Measurements from ENCODE around the gene CLDN7. TPM values are rescaled to one million over a fixed set of nuclear protein-coding genes. Genes with fewer than 3 reads are reported as not detected.

The CLDN7 gene
- total RNA-seq, 1 donor from 2014 or later = 200 TPM

DNA sequence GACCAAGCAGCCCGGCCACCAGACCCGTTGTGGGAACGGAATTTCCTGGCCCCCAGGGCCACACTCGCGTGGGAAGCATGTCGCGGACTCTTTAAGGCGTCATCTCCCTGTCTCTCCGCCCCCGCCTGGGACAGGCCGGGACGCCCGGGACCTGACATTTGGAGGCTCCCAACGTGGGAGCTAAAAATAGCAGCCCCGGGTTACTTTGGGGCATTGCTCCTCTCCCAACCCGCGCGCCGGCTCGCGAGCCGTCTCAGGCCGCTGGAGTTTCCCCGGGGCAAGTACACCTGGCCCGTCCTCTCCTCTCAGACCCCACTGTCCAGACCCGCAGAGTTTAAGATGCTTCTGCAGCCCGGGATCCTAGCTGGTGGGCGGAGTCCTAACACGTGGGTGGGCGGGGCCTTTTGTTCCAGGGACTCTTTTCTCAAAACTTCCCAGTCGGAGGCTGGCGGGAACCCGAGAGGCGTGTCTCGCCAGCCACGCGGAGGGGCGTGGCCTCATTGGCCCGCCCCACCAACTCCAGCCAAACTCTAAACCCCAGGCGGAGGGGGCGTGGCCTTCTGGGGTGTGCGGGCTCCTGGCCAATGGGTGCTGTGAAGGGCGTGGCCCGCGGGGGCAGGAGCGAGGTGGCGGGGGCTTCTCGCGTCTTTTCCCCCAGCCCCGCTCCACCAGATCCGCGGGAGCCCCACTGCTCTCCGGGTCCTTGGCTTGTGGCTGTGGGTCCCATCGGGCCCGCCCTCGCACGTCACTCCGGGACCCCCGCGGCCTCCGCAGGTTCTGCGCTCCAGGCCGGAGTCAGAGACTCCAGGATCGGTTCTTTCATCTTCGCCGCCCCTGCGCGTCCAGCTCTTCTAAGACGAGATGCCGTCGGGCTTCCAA, 19.0 kb upstream of the CLDN7 start, which contains the start of gene SLC2A4:
Gene SLC2A4 (plus strand): TSS at position 645 of the 879 bp plus-strand sequence. CDS start 217 bp downstream, at position 862.
- peak within 1 kb of the TSS; percentile 54 for H3K4me3 ChIP-seq (ENCODE audit: low read depth, low read length)
- no peak for DNase-seq (ENCODE audit: low read depth)
- no peak for TF ChIP-seq CTCF (conservative IDR thresholded peaks at IDR 0.05; ENCODE audit: low read depth, low read length)

- no peak for DNase-seq (ENCODE audit: low read depth)
- peak overlapping the region; percentile 54 for H3K4me3 ChIP-seq (ENCODE audit: low read depth, low read length)
- TF ChIP-seq CTCF (conservative IDR thresholded peaks at IDR 0.05; ENCODE audit: low read depth, low read length) = peak; percentile 94
These were observed 18.3 kb upstream of the CLDN7 start for GRCh38 chr17:7280519-7281073.

GRCh38 chr17:7279448-7279847, 17.2 kb upstream of the CLDN7 start:
- H3K4me3 ChIP-seq (ENCODE audit: low read depth, low read length) = no peak overlapping the region
- no peak for TF ChIP-seq CTCF (conservative IDR thresholded peaks at IDR 0.05; ENCODE audit: low read depth, low read length)

DNA sequence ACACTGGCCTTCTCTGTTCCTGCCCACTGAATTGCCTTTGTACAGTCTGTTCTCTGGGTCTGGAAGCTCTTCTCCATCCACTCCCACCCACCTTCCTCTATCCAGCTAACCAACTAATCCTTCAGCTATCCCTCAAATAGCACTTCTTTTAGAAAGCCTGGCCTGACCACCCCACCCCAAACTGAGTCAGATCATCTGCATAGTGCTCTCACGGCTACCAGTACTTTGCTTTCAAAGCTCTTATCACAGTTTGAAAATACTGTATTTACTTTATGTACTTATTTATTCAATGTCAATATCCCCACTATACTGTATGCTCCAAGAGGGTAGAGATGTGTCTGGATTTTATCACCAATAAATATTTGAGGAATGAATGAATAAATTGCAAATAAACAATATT, 4.5 kb upstream of the CLDN7 start:
- no peak for DNase-seq (ENCODE audit: low read depth)
- TF ChIP-seq CTCF (conservative IDR thresholded peaks at IDR 0.05; ENCODE audit: low read depth, low read length) = no peak
- no peak overlapping the region for H3K4me3 ChIP-seq (ENCODE audit: low read depth, low read length)

More at GRCh38 chr17:7279448-7279847, 17.2 kb upstream of the CLDN7 start:
- DNase-seq (ENCODE audit: low read depth) = no peak

- TF ChIP-seq CTCF (conservative IDR thresholded peaks at IDR 0.05; ENCODE audit: low read depth, low read length) = no peak
- DNase-seq (ENCODE audit: low read depth) = no peak
- no peak overlapping the region for H3K4me3 ChIP-seq (ENCODE audit: low read depth, low read length)
These were observed 1.5 kb upstream of the CLDN7 start for GRCh38 chr17:7263801-7264078.

DNA sequence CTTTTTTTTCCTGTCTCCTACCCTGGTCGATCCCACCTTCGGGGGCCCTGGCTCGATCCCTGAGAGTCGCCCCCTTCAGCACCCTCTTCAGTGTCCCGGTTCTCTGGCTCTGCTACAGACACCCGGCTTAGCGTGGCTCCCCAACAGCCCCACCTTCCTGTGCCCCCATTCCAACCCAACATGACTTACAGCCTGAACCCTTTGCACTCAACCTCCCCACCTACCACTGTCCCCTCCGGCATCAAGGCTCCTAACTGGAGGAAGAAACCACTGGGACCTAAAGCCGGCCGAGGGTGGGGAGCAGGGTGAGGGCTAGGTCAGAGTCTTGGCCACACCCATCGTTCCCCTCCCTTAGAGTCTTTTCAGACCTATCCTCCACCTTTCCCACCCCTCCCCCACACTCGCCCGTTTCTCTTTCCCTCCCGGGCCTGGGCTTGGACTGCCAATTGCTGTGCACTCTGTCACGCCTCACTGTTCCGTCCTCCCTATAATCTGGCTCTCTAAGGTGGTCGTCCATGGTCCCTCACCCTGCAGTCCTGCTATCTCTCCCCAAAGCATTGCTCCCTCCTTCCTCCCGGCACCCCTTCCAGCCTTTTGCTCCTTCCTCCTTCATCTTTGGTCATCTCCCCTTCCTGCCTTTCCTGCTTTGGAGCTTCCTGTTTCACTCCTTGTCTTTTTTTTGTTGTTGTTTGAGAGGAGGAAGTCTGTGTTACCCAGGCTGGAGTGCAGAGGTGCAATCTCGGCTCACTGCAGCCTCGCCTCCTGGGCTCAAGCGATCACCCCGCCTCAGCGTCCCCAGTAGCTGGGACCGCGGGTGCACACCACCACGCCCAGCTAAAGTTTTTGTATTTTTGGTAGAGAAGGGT, 890 bp upstream of the CLDN7 start:
- peak overlapping the region; percentile 58 for H3K4me3 ChIP-seq (ENCODE audit: low read depth, low read length)
- no peak for TF ChIP-seq CTCF (conservative IDR thresholded peaks at IDR 0.05; ENCODE audit: low read depth, low read length)
- DNase-seq (ENCODE audit: low read depth) = no peak

Measured in epithelial cell of proximal tubule (primary cell).